HL-60 (cell line): ENCODE data around the gene ALDH3A1.

Source experiments
- CTCF ChIP-seq: IDR thresholded peaks from one replicate; pipeline ENCODE4 v1.5.1; 2011; ENCODE audit warnings: low read length, control low read depth, inconsistent platforms; ENCODE audit not compliant: insufficient read depth
- SPI1 ChIP-seq: IDR thresholded peaks from 2 replicates; pipeline ENCODE4 v1.6.1; 2012; ENCODE audit warnings: low read depth, mild to moderate bottlenecking, borderline replicate concordance

GRCh38 chr17:19750835-19751234 is 2.7 kb upstream of the ALDH3A1 start:
- no peak for TF ChIP-seq SPI1
- TF ChIP-seq CTCF: no peak
